H9 (cell line): Measurements from ENCODE around the gene GSTO2. TPM values are rescaled to one million over a fixed set of nuclear protein-coding genes. Genes with fewer than 3 reads are reported as not detected.

Experiments used
- DNase-seq: peaks from one replicate; pipeline ENCODE4 v3.0.0-alpha.2; 2017
- H2AFZ ChIP-seq: one replicate; pipeline ENCODE4 v1.6.1; 2013; ENCODE audit warnings: mild to moderate bottlenecking, low read length, control low read depth, moderate library complexity
- H2AK5ac ChIP-seq: 2 replicates; pipeline ENCODE4 v1.6.1; 2013; ENCODE audit warnings: low read length, control low read depth, mixed read lengths; ENCODE audit not compliant: insufficient read length
- H2BK120ac ChIP-seq: one replicate; pipeline ENCODE4 v1.6.1; 2013; ENCODE audit warnings: low read depth, mild to moderate bottlenecking, low read length, control low read depth, inconsistent platforms; ENCODE audit not compliant: poor library complexity, severe bottlenecking
- H2BK12ac ChIP-seq: 2 replicates; pipeline ENCODE4 v1.6.1; 2013; ENCODE audit warnings: low read length, control low read depth, mixed read lengths, low read depth; ENCODE audit not compliant: insufficient read length
- H2BK15ac ChIP-seq: 2 replicates; pipeline ENCODE4 v1.6.1; 2013; ENCODE audit warnings: low read depth, low read length, control low read depth
- H2BK20ac ChIP-seq: one replicate; pipeline ENCODE4 v1.6.1; 2013; ENCODE audit warnings: low read depth, mild to moderate bottlenecking, low read length, control low read depth, inconsistent platforms; ENCODE audit not compliant: poor library complexity, severe bottlenecking
- H2BK5ac ChIP-seq: 2 replicates; pipeline ENCODE4 v1.6.1; 2013; ENCODE audit warnings: low read length, control low read depth, mixed read lengths; ENCODE audit not compliant: insufficient read length
- H3K14ac ChIP-seq: 2 replicates; pipeline ENCODE4 v1.6.1; 2013; ENCODE audit warnings: low read length, control low read depth; ENCODE audit not compliant: insufficient read depth
- H3K18ac ChIP-seq: 2 replicates; pipeline ENCODE4 v1.6.1; 2013; ENCODE audit warnings: low read depth, mild to moderate bottlenecking, mixed read lengths, low read length, control low read depth; ENCODE audit not compliant: insufficient read length
- H3K23ac ChIP-seq: 2 replicates; pipeline ENCODE4 v1.6.1; 2013; ENCODE audit warnings: low read length, control low read depth, mixed read lengths, low read depth; ENCODE audit not compliant: insufficient read length
- H3K23me2 ChIP-seq: 2 replicates; pipeline ENCODE4 v1.6.1; 2013; ENCODE audit warnings: low read depth, mild to moderate bottlenecking, mixed read lengths, low read length, control low read depth; ENCODE audit not compliant: insufficient read length, poor library complexity, severe bottlenecking
- H3K27ac ChIP-seq: 2 replicates; pipeline ENCODE4 v1.5.1; 2013; ENCODE audit warnings: low read length, control low read depth, mixed read lengths, low read depth; ENCODE audit not compliant: insufficient read length
- H3K27me3 ChIP-seq: 2 replicates; pipeline ENCODE4 v1.6.1; 2013; ENCODE audit warnings: low read length, control low read depth, inconsistent platforms; ENCODE audit not compliant: insufficient read depth
- H3K4ac ChIP-seq: 2 replicates; pipeline ENCODE4 v1.6.1; 2013; ENCODE audit warnings: low read depth, mild to moderate bottlenecking, control low read depth, inconsistent platforms, low read length, moderate library complexity
- H3K4me1 ChIP-seq: 2 replicates; pipeline ENCODE4 v1.6.1; 2013; ENCODE audit warnings: low read length, control low read depth, inconsistent platforms; ENCODE audit not compliant: insufficient read depth
- H3K4me2 ChIP-seq: 2 replicates; pipeline ENCODE4 v1.6.1; 2013; ENCODE audit warnings: low read length, control low read depth, mixed read lengths; ENCODE audit not compliant: insufficient read length, insufficient read depth
- H3K56ac ChIP-seq: 2 replicates; pipeline ENCODE4 v1.6.1; 2013; ENCODE audit warnings: low read depth, mild to moderate bottlenecking, mixed read lengths, low read length, control low read depth; ENCODE audit not compliant: insufficient read length
- H3K79me1 ChIP-seq: 2 replicates; pipeline ENCODE4 v1.6.1; 2013; ENCODE audit warnings: low read depth, mild to moderate bottlenecking, moderate library complexity, low read length, control low read depth, inconsistent platforms; ENCODE audit not compliant: insufficient read depth, poor library complexity, severe bottlenecking
- H3K79me2 ChIP-seq: 2 replicates; pipeline ENCODE4 v1.6.1; 2013; ENCODE audit warnings: low read length, control low read depth, inconsistent platforms; ENCODE audit not compliant: insufficient read depth
- H3K9ac ChIP-seq: 2 replicates; pipeline ENCODE4 v1.6.1; 2013; ENCODE audit warnings: low read length, control low read depth, mixed read lengths; ENCODE audit not compliant: insufficient read length; ENCODE audit errors: extremely low read depth
- H3K9me3 ChIP-seq: one replicate; pipeline ENCODE4 v1.6.1; 2013; ENCODE audit warnings: low read depth, low read length, inconsistent platforms; ENCODE audit not compliant: control insufficient read depth
- H3T11ph ChIP-seq: one replicate; pipeline ENCODE4 v1.6.1; 2013; ENCODE audit warnings: mild to moderate bottlenecking, low read length, control low read depth, inconsistent platforms
- H4K20me1 ChIP-seq: one replicate; pipeline ENCODE4 v1.6.1; 2013; ENCODE audit not compliant: control insufficient read depth, insufficient read length, insufficient read depth
- H4K5ac ChIP-seq: 2 replicates; pipeline ENCODE4 v1.6.1; 2013; ENCODE audit warnings: low read depth, mild to moderate bottlenecking, mixed read lengths, low read length, control low read depth; ENCODE audit not compliant: insufficient read length
- H4K8ac ChIP-seq: replicated peaks from 2 replicates; pipeline ENCODE4 v1.6.1; 2013; ENCODE audit warnings: low read length, control low read depth, mixed read lengths, low read depth; ENCODE audit not compliant: insufficient read length
- H4K91ac ChIP-seq: 2 replicates; pipeline ENCODE4 v1.6.1; 2013; ENCODE audit warnings: low read depth, mild to moderate bottlenecking, moderate library complexity, mixed read lengths, low read length, control low read depth; ENCODE audit not compliant: insufficient read length
- H3K27ac Mint-ChIP-seq, 3 experiments: 2 replicates in 2 of 3; 3 replicates in 1 of 3; pipeline ENCODE4 v1.8.0; 2020 to 2021; ENCODE audit warnings: mixed read lengths in 3 of 3, mild to moderate bottlenecking in 1 of 3, moderate library complexity in 1 of 3
- H3K27me3 Mint-ChIP-seq: 2 replicates; pipeline ENCODE4 v1.8.0; 2021; ENCODE audit warnings: low read depth, mild to moderate bottlenecking, moderate library complexity, mixed read lengths
- H3K36me3 Mint-ChIP-seq, 3 experiments: 2 replicates in 2 of 3; 3 replicates in 1 of 3; pipeline ENCODE4 v1.8.0; 2020 to 2021; ENCODE audit warnings: low read depth in 3 of 3, mixed read lengths in 3 of 3; ENCODE audit not compliant: insufficient read depth in 1 of 3
- H3K4me1 Mint-ChIP-seq, 2 experiments: 2 replicates each; pipeline ENCODE4 v1.8.0; 2020; ENCODE audit warnings: mixed read lengths in 2 of 2
- H3K4me3 Mint-ChIP-seq, 2 experiments: 2 replicates in 1 of 2; 3 replicates in 1 of 2; pipeline ENCODE4 v1.8.0; 2020 to 2021; ENCODE audit warnings: mild to moderate bottlenecking in 2 of 2, mixed read lengths in 2 of 2, moderate library complexity in 1 of 2
- H3K9me3 Mint-ChIP-seq, 2 experiments: 2 replicates in 1 of 2; 3 replicates in 1 of 2; pipeline ENCODE4 v1.8.0; 2020; ENCODE audit warnings: mild to moderate bottlenecking in 2 of 2, mixed read lengths in 2 of 2, moderate library complexity in 1 of 2
- WGBS: extraction: QIAGEN DNeasy Blood & Tissue Kit; methylation state at CpG from one replicate; pipeline ENCODE4 v1.1.7; 2013; ENCODE audit warnings: missing lambda C conversion rate, low lambda C conversion rate, mixed read lengths; ENCODE audit not compliant: insufficient read length; ENCODE audit errors: extremely low coverage; 5-methylcytosine and 5-hydroxymethylcytosine counted together
- total RNA-seq: library from RNA; stranded (reverse); gene quantifications from 2 replicates; pipeline ENCODE4 v1.2.1, GENCODE V29; 2021
- TF ChIP-seq, protein P1 (sequence below): fragments of 200-600 bp; sonication (generic); conservative IDR thresholded peaks from 3 replicates; pipeline ENCODE4 v1.8.0; 2021; ENCODE audit warnings: antibody characterized with exemption, mild to moderate bottlenecking

Gene GSTO2
- total RNA-seq, 1 experiment from 2014 or later = 14.5 TPM

DNA sequence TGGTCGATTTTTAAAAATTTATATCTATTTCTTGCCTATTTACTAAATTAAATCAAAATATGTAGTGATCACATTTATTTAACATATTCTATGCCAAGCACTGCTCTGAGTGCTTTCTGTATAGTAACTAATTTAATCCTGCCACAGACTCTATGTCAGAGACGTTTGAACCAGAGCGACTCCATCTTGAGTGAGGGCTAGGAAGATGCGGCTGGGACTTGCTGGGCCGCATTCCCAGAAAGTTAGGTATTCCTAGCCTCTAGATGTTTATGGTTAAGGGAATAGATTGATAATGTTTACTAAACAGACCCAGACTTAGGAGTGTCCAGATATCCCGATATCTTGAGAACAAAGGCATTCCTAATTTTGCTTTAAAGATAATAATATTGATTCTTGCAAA is 17.5 kb upstream of the GSTO2 start:
- Mint-ChIP-seq H3K4me3 (no peak overlapping the region), H3K27ac (no peak overlapping the region), H3K9me3 (peaks cover 0 to 7% of the 10 kb centered on the region in 2 experiments; a peak in 3 of 5 replicates), H3K4me1 (peaks cover 46 to 53% of the 10 kb centered on the region in 2 experiments), H3K36me3 (peaks cover 0 to 4% (median 1%) of the 10 kb centered on the region in 3 experiments; a peak in 1 of 7 replicates), H3K27me3 (peaks cover 16% of the 10 kb centered on the region)
- Histone ChIP-seq H3K23ac (no peak overlapping the region), H3K4me2 (no peak overlapping the region), H3K18ac (no peak overlapping the region), H3K23me2 (peaks cover 12% of the 10 kb centered on the region), H3K4me1 (peaks cover 11% of the 10 kb centered on the region; the same call in 1 of the 2 replicates), H3T11ph (no peak overlapping the region), H3K9me3 (no peaks in the 10 kb centered on the region), H2AK5ac (no peak overlapping the region), H3K4ac (no peak overlapping the region), H2BK15ac (no peak overlapping the region), H3K27ac (no peak overlapping the region), H2BK12ac (no peak overlapping the region), H4K91ac (no peak overlapping the region), H3K27me3 (no peaks in the 10 kb centered on the region; the same call in 1 of the 2 replicates), H3K9ac (no peak overlapping the region), H2BK120ac (no peak overlapping the region), H4K5ac (no peak overlapping the region), H2AFZ (no peak overlapping the region), H2BK20ac (no peak overlapping the region), H3K79me2 (no peaks in the 10 kb centered on the region; the same call in 1 of the 2 replicates), H3K56ac (no peak overlapping the region), H4K8ac (no peak overlapping the region), H4K20me1 (no peaks in the 10 kb centered on the region), H2BK5ac (no peak overlapping the region), H3K79me1 (no peaks in the 10 kb centered on the region), H3K14ac (no peak overlapping the region)
- no CpG with 5 or more reads among the region's 6 CpGs for WGBS
- DNase-seq = no peak
- TF ChIP-seq, protein P1, sequence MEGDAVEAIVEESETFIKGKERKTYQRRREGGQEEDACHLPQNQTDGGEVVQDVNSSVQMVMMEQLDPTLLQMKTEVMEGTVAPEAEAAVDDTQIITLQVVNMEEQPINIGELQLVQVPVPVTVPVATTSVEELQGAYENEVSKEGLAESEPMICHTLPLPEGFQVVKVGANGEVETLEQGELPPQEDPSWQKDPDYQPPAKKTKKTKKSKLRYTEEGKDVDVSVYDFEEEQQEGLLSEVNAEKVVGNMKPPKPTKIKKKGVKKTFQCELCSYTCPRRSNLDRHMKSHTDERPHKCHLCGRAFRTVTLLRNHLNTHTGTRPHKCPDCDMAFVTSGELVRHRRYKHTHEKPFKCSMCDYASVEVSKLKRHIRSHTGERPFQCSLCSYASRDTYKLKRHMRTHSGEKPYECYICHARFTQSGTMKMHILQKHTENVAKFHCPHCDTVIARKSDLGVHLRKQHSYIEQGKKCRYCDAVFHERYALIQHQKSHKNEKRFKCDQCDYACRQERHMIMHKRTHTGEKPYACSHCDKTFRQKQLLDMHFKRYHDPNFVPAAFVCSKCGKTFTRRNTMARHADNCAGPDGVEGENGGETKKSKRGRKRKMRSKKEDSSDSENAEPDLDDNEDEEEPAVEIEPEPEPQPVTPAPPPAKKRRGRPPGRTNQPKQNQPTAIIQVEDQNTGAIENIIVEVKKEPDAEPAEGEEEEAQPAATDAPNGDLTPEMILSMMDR = no peak
